Ecto neural progenitor cell (in vitro differentiated cells): ENCODE data around the gene RASSF7.

Experiments used
- DNase-seq: peaks from one replicate; pipeline ENCODE4 v3.0.0-alpha.2; 2018; ENCODE audit warnings: low spot score

The RASSF7 gene

GRCh38 chr11:610146-610801 is 49.5 kb downstream of the RASSF7 start:
- no peak for DNase-seq

- no peak for DNase-seq
Measured at GRCh38 chr11:611001-611996, 50.5 kb downstream of the RASSF7 start.

- DNase-seq, result no peak
Measured at GRCh38 chr11:612201-612960, 51.6 kb downstream of the RASSF7 start.

- DNase-seq, result no peak
Measured at GRCh38 chr11:612961-613300, 52.2 kb downstream of the RASSF7 start.

- DNase-seq, result peak; percentile 85
Measured at GRCh38 chr11:613369-613968, 52.7 kb downstream of the RASSF7 start.
